Sigmoid colon (tissue), 4 donors: ENCODE data around the gene TEX13C.

Source experiments
- EP300 ChIP-seq, 4 donors: sonication (generic); formaldehyde crosslinking; IDR thresholded peaks; one replicate each; pipeline ENCODE4 v1.6.1; 2017; ENCODE audit warnings: antibody characterized with exemption in 4 of 4
- POLR2A ChIP-seq, 2 donors: fragments of 450-650 bp; IDR thresholded peaks; one replicate each; pipeline ENCODE4 v1.6.1; 2016; ENCODE audit warnings: antibody characterized with exemption in 2 of 2, mild to moderate bottlenecking in 2 of 2, moderate library complexity in 2 of 2
- POLR2AphosphoS5 ChIP-seq, 4 donors: sonication (generic); formaldehyde crosslinking; IDR thresholded peaks; one replicate each; pipeline ENCODE4 v1.6.1; 2017; ENCODE audit warnings: antibody characterized with exemption in 4 of 4
- TF ChIP-seq, protein P1 (sequence below), 4 experiments: fragments of 450-650 bp in 3 of 4; fragments of 200-600 bp in 1 of 4; IDR thresholded peaks; one replicate each; pipeline ENCODE4 v1.5.1; 2016 to 2019; ENCODE audit warnings: antibody characterized with exemption in 4 of 4, mild to moderate bottlenecking in 3 of 4, moderate library complexity in 2 of 4

DNA sequence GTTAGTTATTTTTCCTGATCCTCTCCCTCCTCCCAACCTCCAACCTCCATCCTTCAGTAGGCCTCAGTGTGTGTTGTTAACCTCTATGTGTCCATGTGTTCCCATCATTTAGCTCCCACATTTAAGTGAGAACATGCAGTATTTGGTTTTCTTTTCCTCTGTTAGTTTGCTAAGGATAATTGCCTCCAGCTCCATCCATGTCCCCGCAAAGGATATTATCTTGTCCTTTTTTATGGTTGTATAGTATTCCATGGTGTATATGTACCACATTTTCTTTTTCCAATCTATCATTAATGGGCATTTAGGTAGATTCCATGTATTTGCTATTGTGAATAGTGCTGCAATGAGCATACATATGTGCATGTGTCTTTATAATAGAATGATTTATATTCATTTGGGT is 54.5 kb downstream of the TEX13C start:
- TF ChIP-seq POLR2AphosphoS5 (IDR thresholded peaks at IDR 0.05) (no peak), POLR2A (IDR thresholded peaks at IDR 0.05) (no peak), EP300 (IDR thresholded peaks at IDR 0.05) (no peak)
- TF ChIP-seq, protein P1, sequence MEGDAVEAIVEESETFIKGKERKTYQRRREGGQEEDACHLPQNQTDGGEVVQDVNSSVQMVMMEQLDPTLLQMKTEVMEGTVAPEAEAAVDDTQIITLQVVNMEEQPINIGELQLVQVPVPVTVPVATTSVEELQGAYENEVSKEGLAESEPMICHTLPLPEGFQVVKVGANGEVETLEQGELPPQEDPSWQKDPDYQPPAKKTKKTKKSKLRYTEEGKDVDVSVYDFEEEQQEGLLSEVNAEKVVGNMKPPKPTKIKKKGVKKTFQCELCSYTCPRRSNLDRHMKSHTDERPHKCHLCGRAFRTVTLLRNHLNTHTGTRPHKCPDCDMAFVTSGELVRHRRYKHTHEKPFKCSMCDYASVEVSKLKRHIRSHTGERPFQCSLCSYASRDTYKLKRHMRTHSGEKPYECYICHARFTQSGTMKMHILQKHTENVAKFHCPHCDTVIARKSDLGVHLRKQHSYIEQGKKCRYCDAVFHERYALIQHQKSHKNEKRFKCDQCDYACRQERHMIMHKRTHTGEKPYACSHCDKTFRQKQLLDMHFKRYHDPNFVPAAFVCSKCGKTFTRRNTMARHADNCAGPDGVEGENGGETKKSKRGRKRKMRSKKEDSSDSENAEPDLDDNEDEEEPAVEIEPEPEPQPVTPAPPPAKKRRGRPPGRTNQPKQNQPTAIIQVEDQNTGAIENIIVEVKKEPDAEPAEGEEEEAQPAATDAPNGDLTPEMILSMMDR (IDR thresholded peaks at IDR 0.05), result no peak
